ENCODE results near the gene APLP2. TPM values are rescaled to one million over a fixed set of nuclear protein-coding genes. Genes with fewer than 3 reads are reported as not detected.

The APLP2 gene
- total RNA-seq, 1 experiment from 2014 or later = 345 TPM

- TF ChIP-seq ZNF425 (CRISPR knock-in tag; conservative IDR thresholded peaks at IDR 0.05) = no peak
- TF ChIP-seq FOXP1 (CRISPR knock-in tag; IDR thresholded peaks at IDR 0.05; ENCODE audit: borderline replicate concordance) = peak; percentile 78; the same call in 1 of the 2 replicates
- TF ChIP-seq MXD4 (CRISPR knock-in tag; IDR thresholded peaks at IDR 0.05; ENCODE audit: borderline replicate concordance) = no peak
- peak; percentile 78; the same call in 1 of the 2 replicates for TF ChIP-seq ZNF423 (CRISPR knock-in tag; IDR thresholded peaks at IDR 0.05)
- no peak for TF ChIP-seq ERG (CRISPR knock-in tag; IDR thresholded peaks at IDR 0.05)
- TF ChIP-seq ZBTB21 (CRISPR knock-in tag; IDR thresholded peaks at IDR 0.05; ENCODE audit: borderline replicate concordance) = no peak
- TF ChIP-seq E2F5 (CRISPR knock-in tag; IDR thresholded peaks at IDR 0.05) = no peak; the same call in 1 of the 2 replicates
- TF ChIP-seq NFYB (CRISPR knock-in tag; conservative IDR thresholded peaks at IDR 0.05; ENCODE audit: low read depth) = no peak
- no peak for TF ChIP-seq RELA (CRISPR knock-in tag; IDR thresholded peaks at IDR 0.05; ENCODE audit: borderline replicate concordance)
- TF ChIP-seq MAX (CRISPR knock-in tag; IDR thresholded peaks at IDR 0.05) = no peak
- TF ChIP-seq ZNF138 (CRISPR knock-in tag; conservative IDR thresholded peaks at IDR 0.05) = no peak
- TF ChIP-seq CBFB (CRISPR knock-in tag; IDR thresholded peaks at IDR 0.05; ENCODE audit: low read depth) = 0 out of 2 replicates have a peak, but pooled peaks have one; percentile 9
- no peak for TF ChIP-seq TEAD4 (CRISPR knock-in tag; IDR thresholded peaks at IDR 0.05)
- no peak for TF ChIP-seq ZNF232 (CRISPR knock-in tag; IDR thresholded peaks at IDR 0.05)
- TF ChIP-seq FOXP4 (CRISPR knock-in tag; IDR thresholded peaks at IDR 0.05) = peak; percentile 61; the same call in 1 of the 2 replicates
- TF ChIP-seq JAZF1 (CRISPR knock-in tag; IDR thresholded peaks at IDR 0.05) = no peak
- TF ChIP-seq HMGA2 (CRISPR knock-in tag; IDR thresholded peaks at IDR 0.05) = no peak
- TF ChIP-seq ETV6 (CRISPR knock-in tag; IDR thresholded peaks at IDR 0.05) = peak; percentile 56; the same call in 1 of the 2 replicates
- no peak for TF ChIP-seq USF1 (CRISPR knock-in tag; IDR thresholded peaks at IDR 0.05)
- TF ChIP-seq ZNF219 (CRISPR knock-in tag; IDR thresholded peaks at IDR 0.05; ENCODE audit: borderline replicate concordance) = no peak; the same call in 1 of the 2 replicates
- TF ChIP-seq ZNF121 (CRISPR knock-in tag; IDR thresholded peaks at IDR 0.05) = 0 out of 2 replicates have a peak, but pooled peaks have one; percentile 44
- TF ChIP-seq CDX4 (CRISPR knock-in tag; IDR thresholded peaks at IDR 0.05; ENCODE audit: borderline replicate concordance) = no peak
- TF ChIP-seq SP1 (CRISPR knock-in tag; conservative IDR thresholded peaks at IDR 0.05) = no peak
- TF ChIP-seq ZNF281 (CRISPR knock-in tag; IDR thresholded peaks at IDR 0.05) = peak; percentile 54; the same call in 1 of the 2 replicates
- no peak for TF ChIP-seq NFE2L1 (CRISPR knock-in tag; IDR thresholded peaks at IDR 0.05)
- TF ChIP-seq E2F4 (CRISPR knock-in tag; IDR thresholded peaks at IDR 0.05; ENCODE audit: borderline replicate concordance, low read depth) = no peak
- TF ChIP-seq SMAD4 (CRISPR knock-in tag; IDR thresholded peaks at IDR 0.05) = no peak
These were observed 572 bp upstream of the APLP2 start (continued) for GRCh38 chr11:130068986-130069658.

Data from WTC11 (cell line).